GM18870 (cell line): ENCODE results near the gene C16orf95.

ENCODE experiments used
- ATAC-seq: cut with Tn5 transposase; IDR thresholded peaks from one replicate; pipeline ENCODE4 v1.9.1; 2021; ENCODE audit warnings: moderate library complexity; ENCODE audit not compliant: unreplicated experiment

C16orf95 gene

GRCh38 chr16:87333101-87333500 lies 15.9 kb upstream of the C16orf95 start:
- no peak for ATAC-seq

- ATAC-seq = no peak
Observed at GRCh38 chr16:87332150-87332549, 15.0 kb upstream of the C16orf95 start.

- ATAC-seq = no peak
Observed at GRCh38 chr16:87331241-87331801, 14.1 kb upstream of the C16orf95 start.

- no peak for ATAC-seq
Observed at GRCh38 chr16:87330646-87331045, 13.5 kb upstream of the C16orf95 start.

GRCh38 chr16:87330257-87330624 lies 13.0 kb upstream of the C16orf95 start:
- ATAC-seq = no peak

GRCh38 chr16:87329436-87330256 lies 12.5 kb upstream of the C16orf95 start:
- no peak for ATAC-seq

GRCh38 chr16:87328846-87329245 lies 11.7 kb upstream of the C16orf95 start:
- ATAC-seq = no peak

GRCh38 chr16:87327798-87328495 lies 10.8 kb upstream of the C16orf95 start:
- ATAC-seq = no peak

GRCh38 chr16:87326151-87326571 lies 9.0 kb upstream of the C16orf95 start:
- ATAC-seq = no peak

- ATAC-seq = no peak
Observed at GRCh38 chr16:87325423-87325858, 8.2 kb upstream of the C16orf95 start.

GRCh38 chr16:87324411-87325275 lies 7.5 kb upstream of the C16orf95 start:
- no peak for ATAC-seq

- ATAC-seq = no peak
Observed at GRCh38 chr16:87323727-87324410, 6.7 kb upstream of the C16orf95 start.

GRCh38 chr16:87322833-87323726 lies 5.9 kb upstream of the C16orf95 start:
- no peak for ATAC-seq

- no peak for ATAC-seq
Observed at GRCh38 chr16:87322360-87322759, 5.2 kb upstream of the C16orf95 start.

- ATAC-seq = no peak
Observed at GRCh38 chr16:87321336-87322107, 4.3 kb upstream of the C16orf95 start.

GRCh38 chr16:87320510-87321227 lies 3.5 kb upstream of the C16orf95 start:
- no peak for ATAC-seq

- no peak for ATAC-seq
Observed at GRCh38 chr16:87319997-87320491, 2.9 kb upstream of the C16orf95 start.

- no peak for ATAC-seq
Observed at GRCh38 chr16:87319011-87319410, 1.8 kb upstream of the C16orf95 start.
